ENCODE data around the gene BCORL1.

BCORL1 gene

GRCh38 chrX:130084631-130085237 lies 102.3 kb downstream of the BCORL1 start:
- peak overlapping the region; percentile 91 for H3K27ac ChIP-seq (replicated peaks)

GRCh38 chrX:130085551-130086446 lies 103.4 kb downstream of the BCORL1 start:
- Histone ChIP-seq H3K4me3 (replicated peaks; ENCODE audit: insufficient read depth, low read length) (peak overlapping the region; percentile 27), H3K27ac (replicated peaks) (peak overlapping the region; percentile 91), H3K27me3 (ENCODE audit: insufficient read depth, poor library complexity, severe bottlenecking) (no peaks in the 10 kb centered on the region)
- DNase-seq (ENCODE audit: low read depth in 1 of 2, low spot score in 1 of 2): peak in 1 of 2 experiments; percentile 43
- TF ChIP-seq SPI1 (IDR thresholded peaks at IDR 0.05; ENCODE audit: borderline replicate concordance, low read depth) (no peak), REST (IDR thresholded peaks at IDR 0.05; ENCODE audit: insufficient replicate concordance, low read depth) (no peak)

More at GRCh38 chrX:130084631-130085237, 102.3 kb downstream of the BCORL1 start:
- Histone ChIP-seq H3K27me3 (ENCODE audit: insufficient read depth, poor library complexity, severe bottlenecking) (no peaks in the 10 kb centered on the region), H3K4me3 (replicated peaks; ENCODE audit: insufficient read depth, low read length) (peak overlapping the region; percentile 2; the same call in 1 of the 2 replicates)
- TF ChIP-seq SPI1 (IDR thresholded peaks at IDR 0.05; ENCODE audit: borderline replicate concordance, low read depth): peak; percentile 31; the same call in 1 of the 2 replicates
- TF ChIP-seq, protein P1, sequence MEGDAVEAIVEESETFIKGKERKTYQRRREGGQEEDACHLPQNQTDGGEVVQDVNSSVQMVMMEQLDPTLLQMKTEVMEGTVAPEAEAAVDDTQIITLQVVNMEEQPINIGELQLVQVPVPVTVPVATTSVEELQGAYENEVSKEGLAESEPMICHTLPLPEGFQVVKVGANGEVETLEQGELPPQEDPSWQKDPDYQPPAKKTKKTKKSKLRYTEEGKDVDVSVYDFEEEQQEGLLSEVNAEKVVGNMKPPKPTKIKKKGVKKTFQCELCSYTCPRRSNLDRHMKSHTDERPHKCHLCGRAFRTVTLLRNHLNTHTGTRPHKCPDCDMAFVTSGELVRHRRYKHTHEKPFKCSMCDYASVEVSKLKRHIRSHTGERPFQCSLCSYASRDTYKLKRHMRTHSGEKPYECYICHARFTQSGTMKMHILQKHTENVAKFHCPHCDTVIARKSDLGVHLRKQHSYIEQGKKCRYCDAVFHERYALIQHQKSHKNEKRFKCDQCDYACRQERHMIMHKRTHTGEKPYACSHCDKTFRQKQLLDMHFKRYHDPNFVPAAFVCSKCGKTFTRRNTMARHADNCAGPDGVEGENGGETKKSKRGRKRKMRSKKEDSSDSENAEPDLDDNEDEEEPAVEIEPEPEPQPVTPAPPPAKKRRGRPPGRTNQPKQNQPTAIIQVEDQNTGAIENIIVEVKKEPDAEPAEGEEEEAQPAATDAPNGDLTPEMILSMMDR (IDR thresholded peaks at IDR 0.05; ENCODE audit: insufficient read depth, low read length): no peak
- DNase-seq (ENCODE audit: low read depth in 1 of 2, low spot score in 1 of 2): peak in 1 of 2 experiments; percentile 77

GRCh38 chrX:130086447-130087206 lies 104.2 kb downstream of the BCORL1 start:
- peak; percentile 79 to 95 for DNase-seq (ENCODE audit: low read depth in 1 of 2, low spot score in 1 of 2)
- Histone ChIP-seq H3K27ac (replicated peaks) (peak overlapping the region; percentile 91), H3K4me3 (replicated peaks; ENCODE audit: insufficient read depth, low read length) (peak overlapping the region; percentile 27), H3K27me3 (ENCODE audit: insufficient read depth, poor library complexity, severe bottlenecking) (no peaks in the 10 kb centered on the region)
- 0 out of 2 replicates have a peak, but pooled peaks have one; percentile 11 for TF ChIP-seq GABPA (IDR thresholded peaks at IDR 0.05; ENCODE audit: low read depth)
- TF ChIP-seq REST (IDR thresholded peaks at IDR 0.05; ENCODE audit: insufficient replicate concordance, low read depth): no peak
- TF ChIP-seq SPI1 (IDR thresholded peaks at IDR 0.05; ENCODE audit: borderline replicate concordance, low read depth): peak; percentile 50; the same call in 1 of the 2 replicates
- TF ChIP-seq, protein P1 (IDR thresholded peaks at IDR 0.05; ENCODE audit: insufficient read depth, low read length): no peak
- peak; percentile 56; the same call in 1 of the 2 replicates for TF ChIP-seq POLR2AphosphoS5 (IDR thresholded peaks at IDR 0.05; ENCODE audit: low read depth)
